WERI-Rb-1 (cell line): ENCODE measurements around the gene DEFB132.

Experiments
- DNase-seq: peaks from one replicate; pipeline ENCODE4 v3.0.0-alpha.2; 2020
- H3K27ac ChIP-seq: fragments of 250-450 bp; sonication (Bioruptor Pico); 2 replicates; pipeline ENCODE4 v1.5.1; 2020; ENCODE audit warnings: mild to moderate bottlenecking, moderate library complexity
- H3K27me3 ChIP-seq: fragments of 250-450 bp; sonication (Bioruptor Pico); 2 replicates; pipeline ENCODE4 v1.5.1; 2021; ENCODE audit warnings: mild to moderate bottlenecking, low read depth, moderate library complexity; ENCODE audit not compliant: insufficient read depth, severe bottlenecking
- H3K36me3 ChIP-seq: fragments of 250-450 bp; sonication (Bioruptor Pico); 2 replicates; pipeline ENCODE4 v1.5.1; 2020; ENCODE audit warnings: mild to moderate bottlenecking, moderate library complexity
- H3K4me3 ChIP-seq: 2 replicates; pipeline ENCODE4 v1.5.1; 2011; ENCODE audit warnings: low read depth, mild to moderate bottlenecking, control low read depth, low read length
- H3K9me3 ChIP-seq: fragments of 250-450 bp; sonication (Bioruptor Pico); 2 replicates; pipeline ENCODE4 v1.5.1; 2021; ENCODE audit warnings: mild to moderate bottlenecking, moderate library complexity; ENCODE audit not compliant: severe bottlenecking
- TF ChIP-seq, protein P1 (sequence below): IDR thresholded peaks from 2 replicates; pipeline ENCODE4 v1.5.1; 2011; ENCODE audit warnings: low read depth, mild to moderate bottlenecking, control low read depth, inconsistent platforms, low read length

Gene DEFB132

DNA sequence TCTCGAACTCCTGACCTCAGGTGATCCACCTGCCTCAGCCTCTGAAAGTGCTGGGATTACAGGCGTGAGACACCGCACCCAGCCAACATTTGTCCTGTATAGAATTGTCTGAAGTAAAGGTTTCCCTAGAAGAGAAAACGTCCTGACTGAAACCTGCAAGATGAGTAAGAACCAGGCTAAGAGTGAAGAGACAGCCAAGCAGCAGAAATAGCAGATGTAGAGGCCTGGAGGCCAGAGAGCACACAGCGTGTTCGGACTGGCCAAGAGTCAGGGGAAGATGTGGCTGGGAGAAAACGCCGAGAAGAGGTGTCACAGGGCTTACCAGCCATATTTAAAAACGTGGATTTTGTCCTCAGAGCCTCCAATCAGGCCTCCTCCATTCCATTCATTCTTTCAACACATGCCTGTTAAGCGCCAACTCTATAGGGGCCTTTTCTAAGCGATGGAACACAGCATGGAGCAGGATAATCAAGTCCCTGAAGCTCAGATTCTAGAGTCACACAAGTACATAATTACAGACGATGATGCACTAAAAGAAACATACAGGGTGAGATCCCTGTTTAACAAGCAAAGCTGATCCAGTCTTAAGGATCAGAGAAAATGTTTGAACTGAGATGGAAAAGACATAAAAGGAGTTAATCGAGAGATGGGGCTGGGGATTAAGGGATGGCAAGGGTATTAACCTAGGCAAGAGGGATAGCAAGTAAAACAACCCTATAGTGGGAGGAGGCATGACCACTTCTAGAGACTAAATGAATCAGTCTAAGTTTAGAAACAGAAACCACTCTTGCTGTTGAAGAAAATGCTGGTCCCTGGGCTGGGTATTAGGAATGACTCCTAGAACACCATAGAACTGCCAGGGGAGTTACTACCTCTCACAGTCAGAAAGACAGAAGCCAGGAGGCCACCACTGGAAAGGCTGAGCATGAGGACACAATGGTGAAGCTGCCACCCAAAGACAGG, 44.6 kb downstream of the DEFB132 start:
- Histone ChIP-seq H3K36me3 (peaks cover 19% of the 10 kb centered on the region), H3K9me3 (no peaks in the 10 kb centered on the region), H3K4me3 (no peak overlapping the region), H3K27me3 (no peaks in the 10 kb centered on the region), H3K27ac (peak overlapping the region; percentile 59)
- peak; percentile 24 for DNase-seq
- TF ChIP-seq, protein P1, sequence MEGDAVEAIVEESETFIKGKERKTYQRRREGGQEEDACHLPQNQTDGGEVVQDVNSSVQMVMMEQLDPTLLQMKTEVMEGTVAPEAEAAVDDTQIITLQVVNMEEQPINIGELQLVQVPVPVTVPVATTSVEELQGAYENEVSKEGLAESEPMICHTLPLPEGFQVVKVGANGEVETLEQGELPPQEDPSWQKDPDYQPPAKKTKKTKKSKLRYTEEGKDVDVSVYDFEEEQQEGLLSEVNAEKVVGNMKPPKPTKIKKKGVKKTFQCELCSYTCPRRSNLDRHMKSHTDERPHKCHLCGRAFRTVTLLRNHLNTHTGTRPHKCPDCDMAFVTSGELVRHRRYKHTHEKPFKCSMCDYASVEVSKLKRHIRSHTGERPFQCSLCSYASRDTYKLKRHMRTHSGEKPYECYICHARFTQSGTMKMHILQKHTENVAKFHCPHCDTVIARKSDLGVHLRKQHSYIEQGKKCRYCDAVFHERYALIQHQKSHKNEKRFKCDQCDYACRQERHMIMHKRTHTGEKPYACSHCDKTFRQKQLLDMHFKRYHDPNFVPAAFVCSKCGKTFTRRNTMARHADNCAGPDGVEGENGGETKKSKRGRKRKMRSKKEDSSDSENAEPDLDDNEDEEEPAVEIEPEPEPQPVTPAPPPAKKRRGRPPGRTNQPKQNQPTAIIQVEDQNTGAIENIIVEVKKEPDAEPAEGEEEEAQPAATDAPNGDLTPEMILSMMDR: no peak

DNA sequence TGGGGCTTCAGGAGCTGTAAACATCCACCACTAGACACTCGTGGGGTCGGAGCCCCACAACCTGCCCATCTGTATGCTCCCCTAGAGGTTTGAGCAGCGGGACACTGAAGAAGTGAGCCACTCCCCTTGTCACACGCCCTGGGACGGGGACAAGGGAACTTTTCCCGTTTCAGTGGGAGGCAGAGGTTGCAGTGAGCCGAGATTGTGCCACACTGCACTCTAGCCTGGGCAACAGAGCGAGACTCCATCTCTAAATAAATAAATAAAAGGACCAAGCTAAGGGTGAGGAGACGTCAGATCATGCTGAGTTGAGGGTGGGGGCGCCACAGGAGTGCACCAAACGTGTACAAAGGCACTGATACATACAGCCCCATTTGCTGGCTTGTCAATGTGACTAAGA, 48.2 kb downstream of the DEFB132 start:
- Histone ChIP-seq H3K36me3 (peaks cover under 1% of the 10 kb centered on the region), H3K9me3 (no peaks in the 10 kb centered on the region), H3K27me3 (no peaks in the 10 kb centered on the region), H3K4me3 (no peak overlapping the region), H3K27ac (no peak overlapping the region)
- TF ChIP-seq, protein P1: no peak
- DNase-seq: no peak

DNA sequence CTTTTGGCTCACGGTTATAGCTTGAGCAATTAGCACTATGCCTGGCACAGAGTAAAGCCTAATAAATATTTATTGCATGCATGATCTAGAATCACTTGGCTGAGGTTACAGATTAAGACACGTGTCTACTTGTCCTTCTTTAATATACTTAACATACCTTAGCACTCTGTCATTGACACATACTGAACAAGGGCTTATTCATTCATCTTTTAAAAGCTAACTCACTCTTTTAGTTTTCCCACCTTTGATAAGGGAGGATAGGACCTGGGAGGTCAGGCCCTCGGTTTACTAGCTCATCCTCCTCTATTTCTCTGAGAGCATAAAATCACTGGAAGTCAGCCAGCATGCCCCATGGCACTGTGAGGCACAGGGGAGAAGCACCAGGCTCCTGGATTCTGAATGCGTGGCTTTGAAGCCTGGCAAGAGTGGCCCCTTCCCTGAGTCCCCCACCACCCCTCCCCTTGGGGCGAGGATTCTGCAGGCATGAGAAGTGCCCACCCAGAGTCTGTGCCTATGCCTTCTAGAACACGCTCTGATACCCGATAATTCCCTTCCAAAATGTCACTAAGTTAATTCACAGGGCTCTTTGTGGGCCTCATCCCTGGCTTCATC, 51.0 kb downstream of the DEFB132 start:
- Histone ChIP-seq H3K4me3 (no peak overlapping the region), H3K27me3 (no peaks in the 10 kb centered on the region), H3K9me3 (no peaks in the 10 kb centered on the region), H3K36me3 (no peaks in the 10 kb centered on the region), H3K27ac (no peak overlapping the region)
- TF ChIP-seq, protein P1: no peak
- no peak for DNase-seq

DNA sequence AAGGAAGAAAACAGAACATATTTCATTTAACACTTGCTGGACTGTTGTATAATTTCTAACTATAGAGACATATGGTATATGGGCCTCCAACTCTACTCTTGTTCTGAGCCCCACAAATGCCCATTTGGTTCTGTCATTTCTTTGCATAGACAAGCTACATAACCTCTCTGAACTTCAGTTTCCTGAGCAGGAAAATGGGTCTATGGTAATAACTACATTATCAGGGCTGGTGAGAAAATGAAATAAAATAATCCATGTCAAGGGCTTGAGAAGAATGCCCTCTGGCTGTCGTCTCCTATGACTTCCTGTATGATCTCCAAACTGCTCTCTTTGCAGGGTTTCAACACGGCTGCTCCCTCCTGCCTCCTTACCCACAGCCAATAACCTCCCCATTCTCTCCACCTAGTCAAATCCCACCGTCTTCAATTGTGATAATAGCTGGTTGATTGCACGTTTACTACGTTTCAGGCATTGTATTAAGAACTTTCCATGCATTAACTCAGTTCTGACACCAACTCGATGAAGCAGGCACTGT, 51.8 kb downstream of the DEFB132 start:
- Histone ChIP-seq H3K27ac (no peak overlapping the region), H3K4me3 (no peak overlapping the region), H3K27me3 (no peaks in the 10 kb centered on the region), H3K36me3 (no peaks in the 10 kb centered on the region), H3K9me3 (no peaks in the 10 kb centered on the region)
- TF ChIP-seq, protein P1: no peak
- no peak for DNase-seq

DNA sequence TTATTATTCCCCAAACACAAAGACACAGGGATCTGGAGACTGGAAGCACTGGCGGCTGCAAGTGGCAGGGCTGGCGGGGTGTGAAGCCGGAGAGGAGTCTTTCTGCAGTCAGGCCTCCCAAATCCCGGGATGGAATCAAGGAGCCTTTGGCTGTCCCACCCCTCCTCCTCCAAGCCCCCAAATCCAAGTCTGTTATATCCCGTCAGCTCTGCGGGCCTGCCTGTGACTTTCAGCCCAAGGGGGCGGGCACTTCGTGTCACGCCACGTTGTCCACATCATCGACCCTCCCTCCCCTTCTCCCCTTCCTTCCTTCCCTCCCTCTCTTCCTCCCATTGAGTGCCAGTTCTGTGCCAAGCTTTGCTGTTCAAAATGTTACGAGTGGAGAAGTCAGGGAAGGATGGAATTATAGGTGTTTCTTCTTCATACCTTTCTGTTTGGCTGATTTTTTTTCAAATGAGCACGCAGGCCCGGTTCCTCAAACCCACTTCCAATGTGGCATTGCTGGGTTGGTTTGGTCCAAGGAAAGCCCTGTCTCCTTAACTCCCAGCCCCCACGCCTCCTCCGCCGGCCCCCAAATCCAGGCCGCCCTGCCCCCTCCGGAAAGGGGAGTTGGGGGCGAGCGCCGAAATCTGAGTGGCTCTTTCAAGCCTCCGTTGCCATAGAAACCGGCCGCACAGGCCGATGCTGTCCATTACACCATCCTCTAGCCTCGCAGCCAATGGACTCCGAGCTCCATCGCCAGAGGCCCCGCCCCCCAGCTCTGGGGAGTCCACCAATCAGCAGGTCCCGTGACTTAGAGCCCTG, 52.5 kb downstream of the DEFB132 start:
- Histone ChIP-seq H3K27ac (no peak overlapping the region), H3K9me3 (no peaks in the 10 kb centered on the region), H3K36me3 (no peaks in the 10 kb centered on the region), H3K27me3 (no peaks in the 10 kb centered on the region), H3K4me3 (no peak overlapping the region)
- DNase-seq: peak; percentile 37
- TF ChIP-seq, protein P1: no peak
